Right renal cortex interstitium (tissue), 3 donors: Measurements from ENCODE around the gene PTPRR. TPM values are rescaled to one million over a fixed set of nuclear protein-coding genes. Genes with fewer than 3 reads are reported as not detected.

Source experiments
- DNase-seq, 3 donors: peaks; one replicate each; pipeline ENCODE4 v3.0.0-alpha.2; 2013; ENCODE audit warnings: low read depth in 3 of 3, low spot score in 2 of 3
- polyA plus RNA-seq, 3 donors: library from polyadenylated mRNA; unstranded; fragments of 120-200 nt; gene quantifications; one replicate each; pipeline ENCODE4 v1.2.1, GENCODE V29; 2013; ENCODE audit not compliant: insufficient read length in 3 of 3

Gene PTPRR, protein sequence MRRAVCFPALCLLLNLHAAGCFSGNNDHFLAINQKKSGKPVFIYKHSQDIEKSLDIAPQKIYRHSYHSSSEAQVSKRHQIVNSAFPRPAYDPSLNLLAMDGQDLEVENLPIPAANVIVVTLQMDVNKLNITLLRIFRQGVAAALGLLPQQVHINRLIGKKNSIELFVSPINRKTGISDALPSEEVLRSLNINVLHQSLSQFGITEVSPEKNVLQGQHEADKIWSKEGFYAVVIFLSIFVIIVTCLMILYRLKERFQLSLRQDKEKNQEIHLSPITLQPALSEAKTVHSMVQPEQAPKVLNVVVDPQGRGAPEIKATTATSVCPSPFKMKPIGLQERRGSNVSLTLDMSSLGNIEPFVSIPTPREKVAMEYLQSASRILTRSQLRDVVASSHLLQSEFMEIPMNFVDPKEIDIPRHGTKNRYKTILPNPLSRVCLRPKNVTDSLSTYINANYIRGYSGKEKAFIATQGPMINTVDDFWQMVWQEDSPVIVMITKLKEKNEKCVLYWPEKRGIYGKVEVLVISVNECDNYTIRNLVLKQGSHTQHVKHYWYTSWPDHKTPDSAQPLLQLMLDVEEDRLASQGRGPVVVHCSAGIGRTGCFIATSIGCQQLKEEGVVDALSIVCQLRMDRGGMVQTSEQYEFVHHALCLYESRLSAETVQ
- under 1 TPM; 0.47 to 0.95 (median 0.50) TPM for polyA plus RNA-seq

DNA sequence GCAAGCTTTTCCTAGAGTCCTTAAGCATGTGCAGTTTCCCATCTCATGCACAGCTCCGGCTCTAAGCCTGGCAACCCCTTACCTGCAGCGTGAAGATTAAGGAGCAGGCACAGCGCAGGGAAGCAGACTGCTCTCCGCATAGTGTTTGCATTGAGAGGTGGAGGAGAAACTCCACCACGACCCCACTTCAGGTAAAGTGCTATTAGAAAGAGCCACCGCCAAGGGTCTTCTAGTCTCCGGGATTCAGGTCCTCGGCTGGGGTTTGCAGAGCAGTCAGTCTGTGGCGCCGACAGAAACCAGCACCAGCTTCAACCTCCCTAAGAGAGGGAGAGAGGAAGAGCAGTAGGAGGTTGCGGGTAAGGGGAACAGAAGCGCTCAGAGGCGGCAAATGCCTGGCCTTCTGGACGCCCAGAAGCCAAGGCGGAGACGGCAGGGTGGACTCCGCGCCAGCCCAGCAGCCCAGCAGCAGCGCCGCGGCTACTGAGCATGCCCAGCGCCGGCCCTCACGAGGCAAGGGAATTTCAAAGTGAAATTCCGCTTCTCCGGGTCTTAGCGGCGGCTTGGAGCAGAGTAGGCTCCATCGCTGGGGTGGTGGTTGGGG lies at the start of gene PTPRR:
TSS of gene PTPRR (minus strand) at position 488 of the 601 bp plus-strand sequence. CDS start at position 140, 348 bp downstream.
- DNase-seq = no peak

DNA sequence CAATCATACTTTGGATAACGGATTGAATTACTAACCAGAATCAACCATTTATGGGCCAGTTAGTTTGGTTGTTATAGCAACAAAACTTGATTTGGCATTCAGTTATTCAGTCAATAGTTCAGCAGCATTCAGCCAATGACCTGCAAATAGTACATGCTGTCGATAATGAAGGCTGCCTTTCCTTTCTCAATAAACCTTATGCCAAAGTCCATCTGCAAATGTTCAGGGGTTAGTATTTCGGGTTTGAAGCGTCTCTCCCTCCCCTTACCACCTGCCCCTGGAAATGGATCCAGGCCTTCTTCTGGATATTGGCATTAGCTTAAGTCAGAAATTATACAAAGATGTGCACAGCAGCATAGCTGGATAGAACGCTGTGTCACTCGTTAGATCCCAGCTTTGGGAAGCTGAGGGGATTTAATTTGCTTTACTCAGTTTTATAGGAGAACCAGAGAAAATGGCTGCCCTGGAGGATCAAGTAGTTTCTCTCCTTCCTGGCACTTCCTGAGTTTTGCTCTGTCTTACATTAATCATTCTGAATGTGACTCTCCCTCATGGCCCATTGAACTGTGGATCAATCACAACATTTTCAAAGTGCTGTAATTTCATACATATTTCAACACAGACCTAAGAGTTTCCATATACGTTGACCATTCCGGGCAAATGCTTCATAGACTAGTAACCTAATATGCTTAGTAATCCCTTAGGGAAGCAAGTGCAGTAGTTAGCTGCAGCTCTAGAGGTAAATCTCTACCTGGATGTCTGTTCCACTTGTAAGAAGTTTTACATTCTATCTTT lies 46.7 kb upstream of the PTPRR start:
- DNase-seq = no peak

DNA sequence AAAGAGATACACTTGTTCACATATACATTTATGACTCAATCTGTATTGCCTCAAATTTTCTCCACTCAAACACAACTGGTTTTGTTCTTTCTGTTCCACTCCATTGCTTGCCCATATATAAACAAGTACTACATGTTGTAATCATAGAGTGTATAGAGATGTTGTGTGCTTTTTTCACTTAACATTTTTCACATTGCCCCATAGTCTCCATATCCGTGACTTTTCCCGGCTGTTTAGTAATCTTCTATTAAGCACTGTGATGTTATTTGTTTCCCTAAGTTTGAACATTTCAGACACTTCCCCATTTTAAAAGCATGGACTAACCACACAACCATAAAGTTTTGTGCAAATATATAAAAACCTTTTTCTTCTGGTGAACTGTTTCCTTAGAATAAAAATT lies 45.5 kb upstream of the PTPRR start:
- DNase-seq = no peak

DNA sequence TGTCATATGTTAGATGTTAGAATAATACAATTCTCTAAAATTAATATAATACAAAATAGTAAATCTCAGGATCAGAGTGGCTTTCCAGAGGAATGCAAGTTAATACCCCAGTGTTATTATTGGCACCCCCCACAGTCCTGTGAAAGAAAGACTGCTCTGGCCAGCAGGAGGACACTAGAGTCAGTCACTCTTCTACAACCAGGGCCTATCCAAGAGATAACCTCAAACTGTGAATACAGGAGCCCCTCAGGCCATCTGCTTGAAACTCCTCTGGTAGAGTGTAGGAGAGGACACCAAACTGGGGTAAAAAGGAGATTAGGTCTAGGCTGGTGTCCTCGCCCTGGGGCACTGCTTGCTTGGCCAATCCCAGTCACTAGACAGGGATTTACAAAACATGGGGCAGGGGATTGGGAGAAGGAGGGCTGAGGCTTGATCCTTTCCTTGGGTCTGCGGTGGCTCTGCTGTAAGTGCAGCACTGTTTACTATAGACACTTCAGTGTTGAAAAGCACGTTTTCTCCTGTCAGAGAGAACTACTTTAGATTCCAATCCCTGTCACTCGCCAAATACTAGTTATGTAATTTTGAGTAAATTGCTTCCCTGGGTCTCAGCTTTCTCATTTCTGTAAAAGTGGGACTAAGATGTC lies 44.5 kb upstream of the PTPRR start:
- no peak for DNase-seq

DNA sequence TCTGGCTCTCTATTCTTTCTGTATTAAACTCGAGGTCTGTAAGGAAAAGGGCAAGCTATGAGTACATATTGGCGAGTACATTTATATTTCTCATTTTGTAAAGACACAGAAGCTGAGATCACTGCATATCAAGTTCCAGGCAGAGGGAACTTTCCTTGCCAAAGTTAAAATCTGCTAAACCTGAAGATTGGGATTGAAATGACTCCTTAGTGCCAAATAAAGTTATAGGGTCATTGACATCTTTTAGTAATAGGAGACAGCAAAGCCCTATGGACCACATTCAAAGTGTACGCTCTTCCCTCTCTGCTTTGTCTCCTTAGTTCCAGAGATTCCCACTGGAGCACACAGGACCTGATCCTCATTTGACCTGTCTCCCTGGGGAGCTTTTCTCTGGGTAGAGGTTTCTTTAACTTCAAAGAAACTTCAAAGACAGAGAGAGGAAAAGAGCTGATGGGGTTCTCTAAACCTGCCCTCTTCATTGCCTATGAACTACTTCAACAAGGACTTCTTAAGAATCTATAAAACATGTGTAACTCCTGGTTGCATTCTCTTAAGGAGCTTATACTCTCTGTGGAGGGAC lies 42.6 kb upstream of the PTPRR start:
- DNase-seq = no peak

DNA sequence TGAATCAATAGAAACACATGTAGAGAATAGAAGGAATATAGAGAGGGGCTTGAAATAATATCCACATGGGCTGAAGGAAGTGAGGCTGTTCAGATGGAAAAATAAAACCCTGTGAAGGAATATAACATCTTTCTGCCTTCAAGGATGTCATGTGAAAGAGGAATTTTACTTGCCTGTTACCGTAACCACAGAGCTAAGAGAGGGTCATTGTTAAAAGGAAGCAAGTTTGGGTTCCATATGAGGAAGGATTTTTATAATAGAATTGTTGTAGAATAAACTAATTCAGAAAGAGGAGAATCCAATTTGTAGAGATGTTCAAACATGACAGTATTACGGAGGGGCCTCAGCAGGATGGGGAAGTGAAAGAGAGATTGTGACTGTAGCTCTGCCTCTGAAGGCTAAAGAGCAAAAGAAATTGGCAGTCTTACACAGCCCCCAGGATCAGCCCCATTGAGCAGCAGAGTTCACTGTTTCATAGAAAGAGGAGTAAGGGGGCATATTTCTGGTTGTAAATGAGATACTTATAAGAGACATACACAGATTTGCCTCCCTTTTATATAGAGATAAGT lies 41.8 kb upstream of the PTPRR start:
- no peak for DNase-seq

DNA sequence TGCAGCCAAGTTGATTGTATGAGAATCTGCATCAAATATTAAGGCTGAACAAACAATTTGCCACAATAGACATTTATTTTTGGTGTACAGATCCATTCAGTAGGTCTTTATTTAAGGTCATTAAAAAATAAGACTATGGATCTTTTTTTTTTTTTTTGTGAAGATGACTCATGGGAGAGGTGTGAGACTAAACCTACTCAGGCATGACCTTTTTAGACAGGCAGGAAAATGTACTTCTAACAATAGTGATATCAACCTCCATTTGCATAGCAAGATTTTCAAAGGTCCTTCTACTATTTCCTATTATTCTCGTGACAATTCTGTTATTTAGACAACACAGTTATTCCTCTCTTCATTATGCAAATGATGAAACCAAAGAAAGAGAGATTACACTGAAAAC lies 39.9 kb upstream of the PTPRR start:
- no peak for DNase-seq

DNA sequence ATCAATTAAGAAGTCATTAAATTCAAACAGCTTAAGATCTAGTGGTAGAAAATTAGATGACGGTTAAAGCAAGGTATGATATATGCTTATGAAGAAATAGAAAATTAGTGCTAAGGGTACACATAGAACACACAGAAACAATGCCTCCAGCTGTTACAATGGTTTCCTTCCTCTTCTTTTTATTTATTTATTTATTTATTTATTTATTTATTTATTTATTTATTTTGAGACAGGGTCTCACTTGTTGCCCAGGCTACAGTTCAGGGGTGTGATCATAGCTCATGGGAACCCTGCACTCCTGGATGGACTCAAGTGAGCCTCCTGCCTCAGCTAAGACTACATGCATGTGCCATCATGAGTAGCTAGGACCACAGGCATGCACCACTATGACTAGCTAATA lies 34.9 kb upstream of the PTPRR start:
- no peak for DNase-seq

DNA sequence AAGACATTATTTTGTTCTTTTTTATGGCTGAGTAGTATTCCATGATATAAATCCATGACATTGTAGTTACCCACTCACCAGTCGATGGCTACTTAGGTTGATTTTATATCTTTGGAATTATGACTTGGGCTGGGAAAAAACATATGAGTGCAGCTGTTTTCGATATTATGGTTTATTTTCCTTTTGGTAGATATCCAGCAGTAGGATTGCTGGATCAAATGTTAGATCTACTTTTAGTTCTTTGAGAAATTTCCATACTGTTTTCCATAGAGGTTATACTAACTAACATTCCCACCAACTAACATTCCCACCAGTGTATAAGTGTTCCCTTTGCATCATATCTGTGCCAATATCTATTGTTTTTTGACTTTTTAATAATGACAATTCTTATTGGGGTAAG lies 29.9 kb upstream of the PTPRR start:
- no peak for DNase-seq

DNA sequence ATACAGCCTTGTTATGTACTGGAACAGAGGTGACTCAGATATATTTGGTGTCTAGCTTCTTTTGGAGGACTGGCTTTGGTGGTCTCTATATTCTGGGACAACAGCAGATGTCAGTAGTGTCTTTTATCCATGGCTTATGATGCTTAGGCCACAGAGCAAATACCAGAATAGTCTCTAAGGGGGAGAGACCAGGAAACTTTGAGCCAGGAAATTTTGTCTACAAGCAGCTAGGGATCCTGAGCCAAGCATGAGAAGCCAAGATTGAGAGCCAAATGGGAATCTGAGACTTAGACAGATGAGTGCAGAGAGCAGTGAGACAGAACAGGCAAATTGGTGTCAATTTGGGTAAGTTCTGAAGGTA lies 28.4 kb upstream of the PTPRR start:
- no peak for DNase-seq

DNA sequence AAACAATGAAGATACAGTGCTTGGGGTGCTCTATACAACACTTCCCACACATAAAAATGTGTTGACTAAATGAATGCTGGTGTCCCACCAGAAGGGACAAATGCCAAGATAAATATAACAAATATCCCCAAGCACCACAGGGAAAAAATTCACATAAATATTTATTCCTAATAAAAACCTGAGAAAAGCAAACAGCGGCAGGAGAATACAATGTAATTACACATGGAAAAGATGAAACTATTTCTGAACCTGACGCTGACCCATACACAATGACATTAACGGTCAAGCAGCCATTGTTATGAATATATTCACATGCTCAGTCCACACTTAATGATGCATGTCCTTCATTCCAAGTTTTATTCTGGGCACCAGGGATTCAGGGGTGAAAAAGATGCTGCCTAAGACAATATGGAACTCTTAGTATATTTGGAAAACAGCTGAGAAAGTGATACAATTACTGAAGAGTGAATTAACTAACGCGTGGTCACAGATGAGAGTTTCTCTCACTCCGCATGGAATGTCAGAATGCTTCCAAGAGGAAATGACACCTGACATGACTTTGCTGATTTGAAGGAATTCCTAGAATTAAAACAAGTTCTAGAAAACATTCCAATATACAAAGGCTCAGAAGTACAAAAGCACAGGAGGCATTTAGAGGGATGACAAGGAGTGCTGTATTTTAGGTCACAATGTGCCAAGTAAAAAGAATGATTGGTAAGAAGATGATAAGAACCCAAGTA lies 27.9 kb upstream of the PTPRR start:
- no peak for DNase-seq

DNA sequence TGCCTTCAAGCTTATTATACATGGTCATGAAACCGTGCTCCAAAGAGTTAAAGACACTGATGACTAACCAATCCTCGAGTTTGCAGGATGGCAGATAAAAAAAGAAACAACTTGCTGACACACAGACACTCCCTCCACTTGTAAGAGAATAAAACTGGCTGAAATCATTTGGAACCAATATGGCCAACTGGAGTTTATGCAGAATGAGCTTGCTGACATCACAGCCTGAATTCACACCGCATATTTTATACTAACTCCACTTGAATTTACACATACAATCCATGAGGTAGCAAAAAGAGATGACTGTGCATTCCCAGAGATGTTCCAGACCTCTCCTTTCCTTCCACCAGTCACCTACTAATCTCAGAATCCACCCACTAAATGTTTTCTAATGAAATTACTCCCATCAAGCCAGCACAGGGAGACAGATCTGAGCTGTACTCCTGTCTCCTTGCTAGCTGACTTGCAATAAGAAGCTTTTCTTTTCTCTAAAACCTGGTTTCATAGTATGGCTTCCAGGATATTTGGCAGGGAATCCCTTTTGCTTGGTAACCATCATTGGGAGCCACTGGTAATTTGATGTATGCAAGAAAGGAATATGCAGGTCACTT lies 15.8 kb upstream of the PTPRR start:
- no peak for DNase-seq

DNA sequence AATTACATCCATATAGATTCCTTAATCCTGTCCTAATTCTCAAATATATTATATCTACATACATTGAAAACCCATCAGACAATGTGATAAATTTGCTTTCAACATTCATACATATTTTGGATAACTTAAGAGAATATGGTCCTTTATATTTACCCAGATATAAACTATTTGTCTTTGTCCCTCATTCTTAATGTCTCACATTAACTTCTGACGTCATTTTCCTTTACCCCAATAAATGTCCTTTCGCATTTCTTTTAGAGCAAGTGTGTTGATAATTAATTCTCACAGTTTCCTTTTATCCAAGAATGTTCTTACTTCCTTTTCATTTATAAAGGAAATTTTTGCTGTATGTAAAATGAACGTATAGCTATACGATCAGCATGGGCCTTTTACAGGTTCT lies 12.6 kb upstream of the PTPRR start:
- DNase-seq = no peak

DNA sequence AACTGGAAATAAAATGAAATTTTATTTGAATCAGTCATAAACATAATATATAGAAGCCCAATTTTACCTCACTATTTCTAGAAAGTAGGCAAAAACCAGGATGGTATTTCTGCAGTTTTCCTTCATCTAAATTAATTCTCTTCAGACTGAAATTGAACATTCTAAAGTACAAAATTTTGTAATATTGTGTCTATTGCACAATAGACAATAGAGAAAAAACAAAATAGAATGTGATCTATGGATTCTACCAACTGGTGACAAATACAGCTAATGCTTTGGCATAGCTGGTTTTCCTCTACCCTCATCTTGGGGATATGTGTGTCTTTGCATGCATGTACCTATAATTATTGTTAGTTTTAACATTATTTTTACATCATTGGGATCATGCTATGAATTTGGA lies 8.5 kb upstream of the PTPRR start:
- no peak for DNase-seq

DNA sequence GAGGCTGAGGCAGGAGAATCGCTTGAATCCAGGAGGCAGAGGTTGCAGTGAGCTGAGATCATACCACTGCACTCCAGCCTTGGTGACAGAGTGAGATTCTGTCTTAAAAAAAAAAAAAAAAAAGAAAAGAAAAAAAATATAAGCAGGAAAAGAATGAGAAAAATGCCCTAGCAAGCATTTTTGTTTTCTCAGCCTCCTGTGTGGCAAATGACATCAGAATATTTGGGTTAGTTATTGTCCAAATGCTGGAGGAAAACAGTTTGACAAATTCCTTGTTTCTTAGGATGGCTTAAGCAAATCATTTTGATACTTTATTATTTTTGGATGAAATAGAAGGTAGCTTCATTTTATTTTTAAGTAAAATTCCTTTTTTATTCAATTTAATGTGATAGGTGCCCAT lies 7.5 kb upstream of the PTPRR start:
- no peak for DNase-seq

DNA sequence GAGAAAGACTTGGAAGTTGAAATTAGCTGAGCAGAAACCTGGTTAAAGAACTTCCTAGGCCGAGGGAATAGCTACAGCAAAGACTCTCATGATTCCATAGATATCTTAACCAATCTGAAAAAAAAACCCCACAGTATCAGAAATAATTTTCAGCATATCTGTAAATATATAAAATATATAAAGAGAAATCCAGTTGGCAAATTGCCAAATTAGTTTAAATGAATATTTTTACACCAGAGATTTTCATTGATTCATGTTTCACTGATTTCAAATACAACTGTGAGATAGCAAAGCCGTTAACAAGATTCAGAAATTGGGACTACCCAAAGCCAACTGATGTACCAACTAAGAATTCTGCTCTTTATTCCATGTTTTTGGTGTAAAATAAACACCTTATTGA lies 6.8 kb upstream of the PTPRR start:
- DNase-seq = no peak

DNA sequence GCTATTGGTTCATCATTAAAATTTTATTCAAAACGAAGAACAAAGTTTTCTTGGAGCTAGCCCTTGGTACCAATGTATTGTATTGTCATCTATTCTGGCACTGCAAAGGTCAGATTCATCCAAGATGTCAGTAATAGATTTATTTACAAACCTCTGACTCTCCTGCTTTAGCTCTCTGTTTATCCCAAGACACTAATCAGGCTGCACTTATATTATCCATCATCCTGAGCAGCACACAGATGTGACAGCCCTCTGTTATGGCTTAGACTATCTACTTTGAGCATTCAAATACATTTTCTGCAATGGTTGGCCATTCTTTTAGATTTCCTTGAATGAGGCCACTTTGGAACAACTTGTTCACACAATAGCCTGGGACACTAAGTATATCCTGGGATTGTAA lies 5.0 kb upstream of the PTPRR start:
- DNase-seq = no peak

DNA sequence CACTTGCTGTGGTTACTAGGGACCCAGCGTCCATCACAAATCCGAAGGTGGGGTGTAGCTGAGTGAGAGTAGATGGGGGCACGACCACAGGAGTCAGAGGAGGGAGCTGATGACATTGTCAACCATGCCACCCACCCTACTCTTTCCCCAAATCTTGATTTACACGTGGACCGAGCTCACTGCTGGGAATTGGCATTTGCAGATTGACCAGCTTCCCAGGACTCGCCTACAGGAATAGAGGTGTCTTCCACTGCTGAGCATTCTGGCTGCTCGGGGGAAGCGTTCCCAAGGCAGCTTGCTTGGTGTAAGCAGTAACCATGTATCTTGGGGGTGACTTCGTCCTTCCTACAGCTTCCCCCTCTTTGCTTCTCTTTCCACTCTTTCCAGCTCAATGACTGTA lies 353 bp upstream of the PTPRR start:
- no peak for DNase-seq

DNA sequence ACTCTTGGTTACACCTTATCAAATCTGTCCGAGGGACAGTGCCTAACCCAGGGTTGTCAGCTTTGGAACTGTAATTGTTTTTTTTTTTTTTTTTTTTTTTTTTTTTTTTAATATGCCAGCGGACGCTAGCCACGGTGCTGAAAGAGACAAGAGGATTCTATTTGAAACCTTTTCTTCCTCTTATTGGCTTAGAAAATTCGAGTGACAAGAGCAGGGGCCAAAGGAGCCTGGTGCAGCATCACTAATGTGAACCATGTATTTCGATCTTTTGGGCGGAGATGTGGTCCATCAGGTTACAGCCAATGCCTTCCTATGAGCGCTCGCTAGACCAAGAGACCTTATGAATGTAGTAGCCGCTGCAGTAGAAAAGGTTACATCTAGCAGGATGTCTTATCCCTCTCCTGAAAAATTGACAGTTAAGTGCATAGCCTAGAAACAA lies 922 bp downstream of the PTPRR start:
- DNase-seq = peak in 2 of 3 donors; percentile 1 to 13
